Caco-2 (cell line): ENCODE data around the gene CDCA3. TPM values are rescaled to one million over a fixed set of nuclear protein-coding genes. Genes with fewer than 3 reads are reported as not detected.

ENCODE experiments used
- BruUV-seq: library from RNA; stranded (reverse); fragments of 400-500 nt; replicated peaks from 2 replicates; lab custom pipeline; 2021; lab: Mats Ljungman, UMichigan
- CTCF ChIA-PET: fragments of 300-600 bp; sonication (Branson Sonifier 250); formaldehyde crosslinking; loops from one replicate; lab custom pipeline; 2022; ENCODE audit warnings: antibody characterized with exemption; lab: Charles Lee
- POLR2A ChIA-PET: fragments of 300-600 bp; sonication (Branson Sonifier 250); formaldehyde crosslinking; loops from one replicate; lab custom pipeline; 2022; ENCODE audit warnings: antibody characterized with exemption; lab: Charles Lee
- DNase-seq, 2 experiments: peaks; one replicate each; pipeline versions ENCODE4 v3.0.0 to v3.0.0-alpha.2; 2020 to 2022
- H3K27me3 ChIP-seq: replicated peaks from 2 replicates; pipeline ENCODE4 v1.6.0; 2011; ENCODE audit warnings: low read length; ENCODE audit not compliant: control insufficient read depth, insufficient read depth
- H3K36me3 ChIP-seq: 2 replicates; pipeline ENCODE4 v1.5.1; 2011; ENCODE audit warnings: low read length; ENCODE audit not compliant: control insufficient read depth, insufficient read depth
- H3K4me1 ChIP-seq: fragments of 250-450 bp; sonication (Bioruptor Pico); 2 replicates; pipeline ENCODE4 v1.5.1; 2020; ENCODE audit warnings: mild to moderate bottlenecking
- H3K4me3 ChIP-seq: 2 replicates; pipeline ENCODE4 v1.5.1; 2011; ENCODE audit warnings: low read depth, mild to moderate bottlenecking, control low read depth, low read length
- H3K9me3 ChIP-seq: fragments of 250-450 bp; sonication (Bioruptor Pico); 2 replicates; pipeline ENCODE4 v1.5.1; 2020; ENCODE audit warnings: mild to moderate bottlenecking, moderate library complexity
- H3K27ac Mint-ChIP-seq: one replicate; pipeline ENCODE4 v1.8.0; 2022; ENCODE audit warnings: mixed read lengths; ENCODE audit not compliant: unreplicated experiment
- H3K27me3 Mint-ChIP-seq: one replicate; pipeline ENCODE4 v1.8.0; 2022; ENCODE audit warnings: mixed read lengths; ENCODE audit not compliant: insufficient read depth, unreplicated experiment
- H3K36me3 Mint-ChIP-seq: one replicate; pipeline ENCODE4 v1.8.0; 2022; ENCODE audit warnings: mild to moderate bottlenecking, mixed read lengths; ENCODE audit not compliant: insufficient read depth, unreplicated experiment
- H3K4me1 Mint-ChIP-seq: one replicate; pipeline ENCODE4 v1.8.0; 2022; ENCODE audit warnings: low read depth, mixed read lengths; ENCODE audit not compliant: unreplicated experiment
- H3K4me3 Mint-ChIP-seq: one replicate; pipeline ENCODE4 v1.8.0; 2022; ENCODE audit warnings: mild to moderate bottlenecking, moderate library complexity, mixed read lengths; ENCODE audit not compliant: unreplicated experiment
- H3K9me3 Mint-ChIP-seq: one replicate; pipeline ENCODE4 v1.8.0; 2022; ENCODE audit warnings: mixed read lengths; ENCODE audit not compliant: unreplicated experiment
- CTCF ChIP-seq, 2 experiments: fragments of 200-600 bp in 1 of 2; IDR thresholded peaks; 1 replicate in 1 of 2; 2 replicates in 1 of 2; pipeline versions ENCODE4 v1.5.1 to v1.8.0; 2011 to 2022; ENCODE audit warnings: antibody characterized with exemption in 1 of 2, control low read depth in 1 of 2, inconsistent platforms in 1 of 2, low read depth in 1 of 2, low read length in 1 of 2, mild to moderate bottlenecking in 1 of 2, moderate library complexity in 1 of 2; ENCODE audit not compliant: insufficient read depth in 1 of 2, severe bottlenecking in 1 of 2, unreplicated experiment in 1 of 2
- intact Hi-C: fragments of 100-400 bp; cut with micrococcal nuclease; formaldehyde crosslinking; loops from one replicate; pipeline ENCODE4 v1.10.0; 2022; ENCODE audit not compliant: unreplicated experiment
- total RNA-seq: library from RNA; stranded (reverse); gene quantifications from 2 replicates; pipeline ENCODE4 v1.2.3, GENCODE V29; 2022

Gene CDCA3
- total RNA-seq, 1 experiment from 2014 or later: 147 TPM

- peaks cover 74% of the 10 kb centered on the region for H3K36me3 Mint-ChIP-seq
- peaks cover 19% of the 10 kb centered on the region for H3K4me1 Mint-ChIP-seq
- H3K4me3 ChIP-seq: peak overlapping the region; percentile 41
- H3K36me3 ChIP-seq: peaks cover 7% of the 10 kb centered on the region; the same call in 1 of the 2 replicates
- no peaks in the 10 kb centered on the region for H3K9me3 Mint-ChIP-seq
- H3K27me3 ChIP-seq: no peaks in the 10 kb centered on the region
- TF ChIP-seq CTCF (IDR thresholded peaks at IDR 0.05; ENCODE audit: insufficient read depth in 1 of 2, low read depth in 1 of 2, low read length in 1 of 2, severe bottlenecking in 1 of 2, unreplicated experiment in 1 of 2): no peak
- H3K4me1 ChIP-seq: peaks cover 13% of the 10 kb centered on the region
- ChIA-PET POLR2A (interaction anchor here (1.0 to 4.1 kb wide), 19 partner anchors 9 to 317 kb away, joined by 3 to 102 read pairs (median 15); partner anchors contain the start of genes C12orf57, COPS7A, GAPDH and GNB3), CTCF (interaction anchor here (1.5 to 5.2 kb wide), 9 partner anchors 14 to 161 kb away, joined by 3 to 65 read pairs (median 19); partner anchors contain the start of genes MLF2, P3H3, PTMS and SPSB2)
- H3K4me3 Mint-ChIP-seq: peak overlapping the region; percentile 94
- BruUV-seq: TSS peak; percentile 71
- no peaks in the 10 kb centered on the region for H3K9me3 ChIP-seq
- peak; percentile 90 to 94 for DNase-seq
- no peaks in the 10 kb centered on the region for H3K27me3 Mint-ChIP-seq
- peak overlapping the region; percentile 95 for H3K27ac Mint-ChIP-seq
- intact Hi-C loops: loop anchor here (1.0 kb wide), 3 partner anchors 15 to 161 kb away; partner anchors contain the start of gene ZNF384
Measured at GRCh38 chr12:6850796-6851152, 312 bp downstream of the CDCA3 start.

GRCh38 chr12:6849976-6850560 lies 1.0 kb downstream of the CDCA3 start:
- BruUV-seq: no TSS peak

GRCh38 chr12:6849427-6849826 lies 1.7 kb downstream of the CDCA3 start:
- H3K4me1 ChIP-seq: peaks cover 13% of the 10 kb centered on the region
- no peaks in the 10 kb centered on the region for H3K27me3 ChIP-seq
- no peak overlapping the region for H3K4me3 ChIP-seq
- BruUV-seq: no TSS peak
- peaks cover 81% of the 10 kb centered on the region for H3K36me3 Mint-ChIP-seq
- no peaks in the 10 kb centered on the region for H3K9me3 Mint-ChIP-seq
- H3K4me3 Mint-ChIP-seq: peak overlapping the region; percentile 94
- intact Hi-C loops: no loop called here
- H3K27ac Mint-ChIP-seq: peak overlapping the region; percentile 95
- H3K27me3 Mint-ChIP-seq: no peaks in the 10 kb centered on the region
- TF ChIP-seq CTCF (IDR thresholded peaks at IDR 0.05; ENCODE audit: insufficient read depth in 1 of 2, low read depth in 1 of 2, low read length in 1 of 2, severe bottlenecking in 1 of 2, unreplicated experiment in 1 of 2): no peak
- peaks cover 27% of the 10 kb centered on the region for H3K4me1 Mint-ChIP-seq
- no peak for DNase-seq
- POLR2A ChIA-PET: no interaction called here
- CTCF ChIA-PET: no interaction called here
- H3K9me3 ChIP-seq: no peaks in the 10 kb centered on the region
- H3K36me3 ChIP-seq: peaks cover 7% of the 10 kb centered on the region; the same call in 1 of the 2 replicates

More at GRCh38 chr12:6849976-6850560, 1.0 kb downstream of the CDCA3 start:
- CTCF ChIA-PET: interaction anchor here (2.8 to 5.2 kb wide), 3 partner anchors 14 to 23 kb away, joined by 14 to 65 read pairs (median 52); partner anchors contain the start of gene SPSB2
- intact Hi-C loops: no loop called here
- POLR2A ChIA-PET: interaction anchor here (2.5 to 3.3 kb wide), 2 partner anchors 41 to 97 kb away, joined by 14 to 25 read pairs; partner anchors contain the start of gene MLF2
- Mint-ChIP-seq H3K4me3 (peak overlapping the region; percentile 94), H3K36me3 (peaks cover 75% of the 10 kb centered on the region), H3K9me3 (no peaks in the 10 kb centered on the region), H3K4me1 (peaks cover 20% of the 10 kb centered on the region), H3K27me3 (no peaks in the 10 kb centered on the region), H3K27ac (peak overlapping the region; percentile 95)
- H3K36me3 ChIP-seq: peaks cover 7% of the 10 kb centered on the region; the same call in 1 of the 2 replicates
- H3K4me3 ChIP-seq: peak overlapping the region; percentile 41
- H3K9me3 ChIP-seq: no peaks in the 10 kb centered on the region
- peaks cover 13% of the 10 kb centered on the region for H3K4me1 ChIP-seq
- no peak for DNase-seq
- TF ChIP-seq CTCF (IDR thresholded peaks at IDR 0.05; ENCODE audit: insufficient read depth in 1 of 2, low read depth in 1 of 2, low read length in 1 of 2, severe bottlenecking in 1 of 2, unreplicated experiment in 1 of 2): no peak
- H3K27me3 ChIP-seq: no peaks in the 10 kb centered on the region
